DMS 273 (cell line): ENCODE results near the gene KCNQ2.
A peak's percentile ranks its signal among the peaks of the same experiment; 100 is the strongest.
"Not testable (repeated sequence)": the region's sequence is repeated elsewhere in the genome, so short reads cannot be mapped to it uniquely, and the experiment has no call there.

Source experiments
- DNase-seq: peaks from one replicate; lab custom pipeline; 2025; ENCODE audit not compliant: unreplicated experiment; lab: John Stamatoyannopoulos, UW

KCNQ2 gene

DNA sequence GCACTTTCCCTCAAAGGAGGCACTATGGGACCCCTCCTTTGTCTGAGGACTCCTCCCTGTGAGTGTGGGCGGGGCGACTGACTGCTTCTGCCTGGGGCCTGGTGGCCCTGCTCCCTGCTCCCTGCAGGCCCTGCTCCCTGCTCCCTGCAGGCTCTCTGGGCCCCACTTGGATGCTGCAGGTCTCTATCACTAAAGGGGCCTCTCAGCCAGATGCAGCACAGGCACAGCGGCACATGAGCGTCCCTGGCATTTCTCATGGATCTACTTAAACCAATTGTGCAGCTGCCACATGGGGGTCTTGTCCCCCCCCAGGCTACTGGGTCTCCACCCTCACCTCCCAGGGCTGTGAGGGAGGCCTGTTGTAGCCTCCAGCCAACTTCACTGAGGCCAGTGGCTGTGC is 18.6 kb upstream of the KCNQ2 start:
- no peak for DNase-seq

GRCh38 chr20:63490416-63490815 is 18.0 kb upstream of the KCNQ2 start:
- no peak for DNase-seq

- DNase-seq, result no peak
Measured at GRCh38 chr20:63488315-63489251, 16.1 kb upstream of the KCNQ2 start.

GRCh38 chr20:63487781-63488241 is 15.4 kb upstream of the KCNQ2 start:
- no peak for DNase-seq

GRCh38 chr20:63487116-63487764 is 14.8 kb upstream of the KCNQ2 start:
- no peak for DNase-seq

DNA sequence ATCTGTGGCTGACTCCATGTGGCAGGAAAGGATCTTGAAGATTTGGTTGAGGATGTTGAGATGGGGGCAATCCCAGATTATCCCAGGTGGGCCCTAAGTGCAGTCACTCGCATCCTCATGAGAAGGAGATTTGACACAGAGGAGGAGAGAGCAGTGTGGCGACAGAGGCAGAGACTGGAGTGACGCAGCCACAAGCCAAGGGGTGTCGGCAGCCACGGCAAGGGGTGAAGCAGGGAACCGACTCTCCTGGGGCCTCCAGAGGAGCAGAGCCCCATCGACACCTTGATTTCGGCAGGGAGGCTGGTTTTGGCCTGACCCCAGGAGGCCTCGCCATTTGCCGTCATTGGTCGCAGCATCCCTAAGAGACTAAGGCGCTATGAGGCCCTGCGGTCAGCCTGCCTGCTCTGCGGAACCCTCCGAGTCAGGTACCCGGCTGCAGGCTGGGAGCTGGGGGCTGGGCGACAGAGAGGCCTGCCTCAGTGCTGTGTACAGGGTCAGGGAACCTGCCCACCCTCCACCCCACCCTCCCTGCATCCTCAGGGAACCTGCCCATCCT is 13.9 kb upstream of the KCNQ2 start:
- peak; percentile 54 for DNase-seq

GRCh38 chr20:63484651-63485403 is 12.4 kb upstream of the KCNQ2 start:
- DNase-seq, result peak; percentile 58

DNA sequence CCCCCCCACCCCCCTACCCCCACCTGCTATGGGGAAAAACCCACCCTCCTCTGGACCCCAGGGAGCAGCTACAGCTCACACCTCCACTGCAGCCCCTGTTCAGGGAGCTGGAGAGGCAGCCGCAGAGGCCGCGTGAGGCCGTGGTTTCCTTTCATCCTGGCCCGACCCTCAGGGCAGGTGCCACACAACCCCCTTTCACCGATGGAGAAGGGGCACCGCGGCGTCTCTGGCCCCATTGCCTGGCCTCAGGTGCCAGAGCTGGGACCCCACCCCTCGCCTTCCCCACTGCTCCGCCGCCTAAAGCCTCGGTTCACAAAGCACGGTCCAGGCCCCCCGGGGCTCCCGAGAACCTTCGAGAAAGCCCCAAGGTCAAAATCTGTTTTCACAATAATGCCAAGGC is 11.8 kb upstream of the KCNQ2 start:
- peak; percentile 61 for DNase-seq

DNA sequence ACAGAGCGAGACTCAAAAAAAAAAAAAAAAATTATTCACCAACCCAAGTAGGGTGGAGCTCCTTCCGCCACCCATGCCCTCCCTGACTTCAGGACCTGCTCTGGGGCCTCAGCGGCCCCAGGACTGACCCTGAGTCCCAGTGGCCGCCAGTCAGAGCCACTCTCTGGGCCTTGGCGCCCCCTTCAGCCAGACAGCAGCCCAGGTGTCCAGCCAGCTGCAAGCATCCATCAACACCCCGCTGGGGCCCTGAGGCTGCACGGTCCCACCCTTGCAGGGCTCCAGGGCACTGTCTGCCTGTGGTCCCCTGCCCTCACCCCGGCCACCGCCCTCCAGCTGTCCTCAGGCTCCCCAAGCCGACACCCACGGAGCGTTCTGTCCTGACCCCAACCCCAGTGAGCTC is 11.4 kb upstream of the KCNQ2 start:
- DNase-seq, result peak; percentile 61

DNA sequence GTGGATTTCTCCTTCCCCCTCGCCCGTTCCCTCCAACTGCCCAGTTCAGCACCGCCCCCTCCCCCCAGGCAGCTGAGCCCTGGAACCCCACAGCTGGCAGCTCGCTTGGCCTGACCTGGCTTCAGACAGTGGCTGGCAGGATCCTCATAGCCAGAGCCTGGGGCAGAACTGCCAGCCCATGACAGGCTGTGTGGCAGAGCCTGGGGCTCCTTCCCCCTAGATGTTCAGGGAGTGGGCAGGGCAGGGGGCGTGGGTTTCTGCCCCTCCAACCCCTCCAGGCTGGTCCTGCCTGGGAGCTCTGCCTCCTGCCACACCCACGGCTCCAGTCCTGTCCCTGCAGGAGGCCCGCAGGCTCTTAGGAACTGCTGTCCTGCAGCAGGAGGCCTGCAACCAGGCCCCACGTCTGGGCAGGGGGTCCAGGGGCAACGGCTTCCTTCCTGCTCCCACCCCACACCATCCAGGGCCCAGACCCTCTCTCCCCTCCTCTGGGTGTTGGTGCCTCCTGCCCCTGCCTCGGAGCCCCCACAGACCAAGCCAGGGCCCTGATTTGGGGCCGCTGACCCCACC is 9.6 kb upstream of the KCNQ2 start:
- peak; percentile 60 for DNase-seq

- no peak for DNase-seq
Measured at GRCh38 chr20:63481503-63481902, 9.0 kb upstream of the KCNQ2 start.

- DNase-seq, result not testable (repeated sequence)
Measured at GRCh38 chr20:63479695-63480419, 7.4 kb upstream of the KCNQ2 start.

GRCh38 chr20:63478346-63479302 is 6.2 kb upstream of the KCNQ2 start:
- no peak for DNase-seq

- DNase-seq, result no peak
Measured at GRCh38 chr20:63477944-63478343, 5.5 kb upstream of the KCNQ2 start.

GRCh38 chr20:63477061-63477616 is 4.7 kb upstream of the KCNQ2 start:
- DNase-seq, result no peak

GRCh38 chr20:63475209-63475608 is 2.8 kb upstream of the KCNQ2 start:
- no peak for DNase-seq

DNA sequence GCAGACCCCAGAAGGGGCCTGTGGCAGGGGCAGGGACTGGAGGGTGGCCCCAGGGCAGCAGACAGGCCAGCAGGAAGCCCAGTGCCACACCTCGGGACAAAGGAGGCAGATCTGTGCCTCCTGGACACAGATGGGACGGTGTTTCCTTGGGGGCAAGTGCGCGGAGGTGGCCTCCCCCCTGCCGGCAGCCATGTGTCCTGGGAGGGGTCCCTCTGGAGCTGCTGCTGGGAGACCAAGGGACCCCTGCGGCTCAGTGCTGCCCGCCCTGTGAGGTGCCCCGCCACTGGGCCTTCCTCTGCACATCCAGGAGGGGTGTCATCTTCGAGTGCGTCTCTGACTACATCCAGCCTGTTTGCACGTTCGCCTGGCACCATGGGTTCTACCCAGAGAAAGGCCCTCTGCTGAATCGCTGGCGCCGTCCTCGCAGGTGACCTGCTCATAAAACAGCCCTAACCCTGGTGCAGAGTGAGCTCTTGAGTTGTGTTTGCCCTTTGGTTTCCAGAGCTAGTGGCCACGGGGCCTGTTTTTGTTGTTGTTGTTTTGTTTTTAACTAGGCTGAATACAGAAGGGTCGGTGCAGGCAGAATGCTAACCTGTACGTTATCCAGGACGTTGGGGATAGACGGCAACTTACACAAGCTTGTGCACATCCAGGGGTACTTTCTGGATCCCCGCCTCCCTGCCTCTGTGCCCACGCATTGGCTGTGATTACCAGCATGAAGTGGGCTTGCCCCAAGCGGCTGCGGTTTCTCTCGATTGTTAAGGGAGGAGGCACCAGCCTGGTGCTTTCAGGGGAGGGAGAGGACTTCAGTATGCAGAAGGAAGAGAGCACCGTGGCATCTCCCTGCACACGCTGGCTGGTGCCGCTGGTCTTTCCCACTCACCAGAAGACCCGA is 1.3 kb upstream of the KCNQ2 start:
- peak; percentile 82 for DNase-seq
